ENCODE results near the gene ADPRHL1.
"Not testable (repeated sequence)": the region's sequence is repeated elsewhere in the genome, so short reads cannot be mapped to it uniquely, and the experiment has no call there.

ADPRHL1 gene

GRCh38 chr13:113400621-113401451, 52.5 kb downstream of the ADPRHL1 start:
- DNase-seq: no peak

DNA sequence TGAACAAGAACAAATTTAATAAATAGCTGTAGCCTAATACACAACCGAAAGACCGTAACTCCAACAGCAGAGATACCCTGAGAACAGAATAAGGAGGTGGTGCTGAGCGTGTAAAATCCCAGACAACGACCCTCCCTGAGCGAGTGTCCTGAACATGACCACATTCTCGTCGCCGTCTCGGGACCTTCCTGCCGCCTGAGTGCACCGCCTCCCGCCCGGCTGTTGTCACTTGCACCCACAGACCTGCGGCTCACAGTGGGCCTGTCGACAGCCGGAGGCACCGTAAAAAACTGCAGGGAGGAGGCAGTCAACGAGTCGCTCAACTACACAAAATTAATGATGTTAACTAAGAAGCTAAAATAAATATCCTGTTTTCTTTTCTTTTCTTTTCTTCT, 53.5 kb downstream of the ADPRHL1 start:
- DNase-seq: no peak

- DNase-seq: no peak
These were observed 54.1 kb downstream of the ADPRHL1 start for GRCh38 chr13:113398963-113399754.

DNA sequence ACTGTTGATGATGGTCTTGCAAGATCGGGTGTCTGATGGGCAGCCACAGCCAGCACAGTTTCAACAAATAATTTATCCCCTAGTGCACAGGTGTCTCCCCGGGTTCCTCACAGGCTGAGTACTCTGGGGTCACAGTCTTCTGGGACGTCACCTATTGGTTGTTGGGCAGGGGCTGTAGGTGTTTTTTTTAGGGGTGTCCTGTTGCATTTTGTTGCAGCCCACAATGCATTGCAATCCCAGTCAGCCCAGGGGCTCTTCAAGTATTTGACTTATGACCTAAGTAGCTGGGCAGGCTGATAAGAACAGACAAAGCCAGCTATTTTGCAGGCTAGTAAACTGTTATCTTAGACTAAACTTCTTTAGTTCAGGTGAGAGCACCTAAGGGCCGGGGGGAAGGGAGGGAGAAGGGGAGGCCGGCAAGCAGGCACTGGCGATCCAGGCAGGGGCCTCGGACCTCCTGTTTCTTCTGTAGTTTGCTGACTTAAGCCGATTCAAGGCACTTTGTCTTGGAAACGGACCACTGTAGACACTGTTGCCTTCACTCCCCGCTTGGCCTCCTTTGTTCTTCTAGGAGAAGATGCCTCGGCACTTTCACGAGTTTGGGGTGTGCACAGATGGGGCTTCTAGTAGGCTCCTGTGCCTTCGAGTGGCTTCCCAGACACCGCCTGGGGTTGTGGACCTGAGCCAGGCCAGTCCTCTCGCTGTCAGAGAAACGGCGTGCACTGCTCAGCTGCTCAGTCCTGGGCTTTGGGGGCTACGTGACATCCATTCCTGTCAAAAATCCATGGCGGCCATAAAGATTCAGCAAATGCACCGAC, 55.5 kb downstream of the ADPRHL1 start:
- DNase-seq: no peak

- DNase-seq: no peak
These were observed 59.0 kb downstream of the ADPRHL1 start for GRCh38 chr13:113394339-113394640.

GRCh38 chr13:113393563-113394338, 59.5 kb downstream of the ADPRHL1 start:
- peak; percentile 89 to 95 (median 92) for DNase-seq

DNA sequence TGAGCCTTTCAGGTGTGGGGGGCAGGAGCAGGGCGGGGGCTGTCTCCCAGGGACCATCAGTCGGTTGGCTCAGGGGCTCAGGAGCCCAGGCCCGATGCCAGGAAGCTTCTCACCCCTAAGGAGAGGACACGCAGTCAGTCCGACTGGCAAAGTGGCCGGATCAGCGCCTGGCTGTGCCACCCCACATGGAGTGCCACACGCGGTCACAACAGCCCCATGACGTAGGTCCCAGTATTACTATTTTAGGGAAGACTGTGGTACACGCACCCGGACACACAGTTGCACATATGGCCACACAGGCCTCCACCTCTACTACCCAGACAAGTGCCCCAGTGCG, 60.1 kb downstream of the ADPRHL1 start:
- no peak for DNase-seq

- DNase-seq: no peak
These were observed 62.3 kb downstream of the ADPRHL1 start for GRCh38 chr13:113390874-113391497.

GRCh38 chr13:113389586-113389985, 63.7 kb downstream of the ADPRHL1 start:
- DNase-seq: not testable (repeated sequence)

DNA sequence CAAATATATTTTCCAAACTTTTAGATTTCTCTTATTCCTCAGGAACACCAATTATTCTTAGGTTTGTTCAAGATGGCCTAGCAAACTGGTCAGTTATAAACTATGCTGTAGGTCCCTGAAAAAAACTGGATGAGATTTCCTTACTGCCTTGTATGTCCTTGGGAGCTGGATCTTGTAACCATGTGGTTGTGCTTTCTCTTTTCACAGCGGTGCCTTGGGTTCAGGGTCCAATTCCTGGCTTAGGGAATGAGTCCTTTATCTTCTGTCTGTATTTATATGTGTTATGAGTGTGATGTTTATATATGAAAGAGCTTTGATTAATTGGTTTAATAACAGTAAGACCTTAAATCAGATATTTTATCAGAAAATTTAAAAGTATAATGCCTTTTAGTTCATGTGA, 65.9 kb downstream of the ADPRHL1 start:
- DNase-seq: no peak

DNA sequence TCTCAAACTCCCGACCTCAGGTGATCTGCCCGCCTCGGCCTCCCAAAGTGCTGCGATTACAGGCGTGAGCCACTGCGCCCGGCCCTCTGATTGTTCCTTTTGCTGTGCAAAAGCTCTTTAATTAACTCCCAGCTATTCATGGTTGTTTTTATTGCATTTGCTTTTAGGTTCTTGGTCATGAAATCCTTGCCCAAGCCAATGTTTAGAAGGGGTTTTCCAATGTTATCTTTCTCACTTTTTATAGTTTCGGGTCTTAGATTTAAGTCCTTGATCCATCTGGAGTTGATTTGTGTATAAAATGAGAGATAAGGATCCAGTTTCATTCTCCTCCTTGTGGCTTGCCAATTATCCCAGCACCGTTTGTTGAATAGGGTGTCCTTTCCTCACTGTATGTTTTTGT, 70.2 kb downstream of the ADPRHL1 start:
- DNase-seq: no peak

DNA sequence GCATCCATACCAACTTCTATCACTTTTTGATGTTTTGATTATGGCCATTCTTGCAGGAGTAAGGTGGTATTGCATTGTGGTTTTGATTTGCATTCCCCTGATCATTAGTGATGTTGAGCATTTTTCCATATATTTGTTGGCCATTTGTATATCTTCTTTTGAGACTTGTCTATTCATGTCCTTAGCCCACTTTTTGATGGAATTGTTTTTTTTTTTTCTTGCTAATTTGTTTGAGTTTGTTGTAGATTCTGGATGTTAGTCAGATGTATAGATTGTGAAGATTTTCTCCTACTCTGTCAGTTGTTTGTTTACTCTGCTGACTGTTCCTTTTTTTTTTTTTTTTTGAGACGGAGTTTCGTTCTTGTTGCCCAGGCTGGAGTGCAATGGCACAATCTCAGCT, 70.7 kb downstream of the ADPRHL1 start:
- DNase-seq: not testable (repeated sequence)

- DNase-seq: no peak
These were observed 74.5 kb downstream of the ADPRHL1 start for GRCh38 chr13:113378825-113379224.

DNA sequence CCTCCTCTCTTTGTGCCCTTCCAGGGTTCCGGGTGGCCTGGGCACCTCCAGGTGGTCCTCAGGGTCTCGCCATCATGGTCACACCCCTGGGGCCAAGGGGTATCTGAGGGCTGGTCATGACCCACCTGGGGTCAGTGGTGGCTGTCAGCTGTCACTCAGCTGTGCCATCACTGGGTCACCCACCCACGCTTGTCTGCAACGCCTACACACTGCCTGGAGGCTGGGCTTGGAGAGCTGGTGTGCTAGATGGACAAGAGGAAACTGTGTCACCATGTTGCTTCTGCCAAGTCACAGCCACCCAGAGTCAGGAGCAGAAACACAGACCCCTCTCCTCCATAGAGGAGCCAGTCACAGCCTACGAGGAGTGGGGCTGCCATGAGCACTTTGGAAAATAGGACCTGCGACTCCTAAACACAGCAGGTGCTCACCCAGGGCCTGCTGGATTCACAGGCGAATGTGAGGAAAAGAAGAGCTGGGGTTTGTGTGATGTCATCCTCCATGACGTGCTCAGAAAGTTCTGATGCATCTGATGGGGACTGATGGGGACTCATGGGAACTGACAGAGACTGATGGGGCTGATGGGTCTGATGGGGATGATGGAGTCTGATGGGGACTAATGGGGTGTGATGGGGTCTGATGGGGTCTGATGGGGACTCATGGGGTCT, 78.6 kb downstream of the ADPRHL1 start:
- peak in 2 of 4 experiments; percentile 17 to 28 for DNase-seq

GRCh38 chr13:113373811-113374485, 79.3 kb downstream of the ADPRHL1 start:
- no peak for DNase-seq

DNA sequence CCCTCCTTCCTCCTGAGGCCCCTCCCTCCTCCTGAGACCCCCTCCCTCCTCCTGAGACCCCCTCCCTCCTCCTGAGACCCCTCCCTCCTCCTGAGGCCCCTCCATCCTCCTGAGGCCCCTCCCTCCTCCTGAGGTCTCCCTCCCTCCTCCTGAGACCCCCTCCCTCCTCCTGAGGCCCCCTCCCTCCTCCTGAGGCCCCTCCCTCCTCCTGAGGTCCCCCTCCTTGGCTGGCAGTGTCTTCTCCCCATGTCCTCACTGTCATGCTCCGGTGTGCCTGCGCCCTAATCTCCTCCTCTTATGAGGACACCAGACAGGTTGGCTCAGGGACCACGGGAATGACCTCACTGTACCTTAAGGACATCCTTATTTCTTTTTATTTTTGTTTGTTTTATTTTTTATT, 81.6 kb downstream of the ADPRHL1 start:
- DNase-seq: not testable (repeated sequence)

- DNase-seq: no peak
These were observed 82.2 kb downstream of the ADPRHL1 start for GRCh38 chr13:113371061-113371460.

GRCh38 chr13:113369881-113370280, 83.4 kb downstream of the ADPRHL1 start:
- no peak for DNase-seq

DNA sequence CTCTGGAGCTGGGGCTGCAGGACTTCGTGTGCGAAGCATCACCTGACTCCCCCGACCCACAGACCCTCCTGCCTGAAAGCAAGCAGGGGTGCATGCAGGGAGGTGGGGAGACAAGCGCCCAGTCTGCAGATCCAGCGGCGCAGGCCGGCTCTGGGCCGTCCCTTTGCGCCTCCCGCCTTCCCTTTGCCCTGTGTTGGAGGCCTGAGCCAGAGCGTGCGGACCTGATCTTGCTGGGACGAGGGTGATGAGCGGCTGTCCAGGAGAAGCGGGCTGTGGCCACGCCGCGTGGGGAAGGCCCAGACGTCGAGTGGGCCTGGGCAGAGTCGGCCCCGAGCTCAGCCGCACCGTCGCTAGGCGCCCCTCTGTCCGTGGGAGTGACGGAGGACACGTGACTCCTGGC, 84.1 kb downstream of the ADPRHL1 start:
- DNase-seq: no peak

DNA sequence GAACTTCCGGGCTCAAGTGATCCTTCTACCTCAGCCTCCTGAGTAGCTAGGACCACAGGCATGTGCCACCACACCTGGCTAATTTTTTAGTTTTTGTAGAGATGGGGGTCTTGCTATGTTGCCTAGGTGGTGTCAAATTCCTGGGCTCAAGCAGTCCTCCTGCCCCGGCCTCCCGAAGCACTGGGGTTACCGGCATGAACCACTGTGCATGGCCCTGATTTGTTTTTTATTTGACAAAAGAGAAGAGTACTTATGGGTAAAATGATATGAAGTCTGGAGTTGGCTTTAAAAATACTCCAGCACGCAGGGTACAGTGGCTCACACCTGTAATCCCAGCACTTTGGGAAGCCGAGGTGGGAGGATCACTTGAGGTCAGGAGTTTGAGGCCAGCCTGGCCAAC, 84.9 kb downstream of the ADPRHL1 start:
- DNase-seq: not testable (repeated sequence)

GRCh38 chr13:113367771-113368170, 85.5 kb downstream of the ADPRHL1 start:
- no peak for DNase-seq

All from suppressor macrophage (primary cell).